Kidney (tissue), 14 donors: ENCODE results near the gene YARS1. TPM values are rescaled to one million over a fixed set of nuclear protein-coding genes. Genes with fewer than 3 reads are reported as not detected.

ENCODE experiments used
- DNase-seq, 5 donors: peaks; one replicate each; pipeline ENCODE4 v3.0.0-alpha.2; 2013 to 2020
- FAIRE-seq: peaks from 2 replicates; lab custom pipeline; 2012; peaks lifted over from hg19 to GRCh38; lab: Jason Lieb, UNC
- H3K27ac ChIP-seq, 2 donors: one replicate each; pipeline ENCODE4 v1.7.0; 2013; ENCODE audit warnings: low read depth in 2 of 2, low read length in 2 of 2, inconsistent platforms in 1 of 2
- H3K27me3 ChIP-seq: one replicate; pipeline ENCODE4 v1.7.1; 2013; ENCODE audit warnings: low read length, inconsistent platforms; ENCODE audit not compliant: control insufficient read depth, insufficient read depth
- H3K36me3 ChIP-seq, 3 donors: one replicate each; pipeline versions ENCODE4 v1.7.0 to v1.7.1; 2013; ENCODE audit warnings: low read length in 3 of 3, control low read depth in 1 of 3, inconsistent platforms in 1 of 3; ENCODE audit not compliant: insufficient read depth in 3 of 3, control insufficient read depth in 2 of 3
- H3K4me1 ChIP-seq, 3 donors: one replicate each; pipeline versions ENCODE4 v1.7.0 to v1.7.1; 2013; ENCODE audit warnings: low read length in 3 of 3, inconsistent platforms in 1 of 3, low read depth in 1 of 3; ENCODE audit not compliant: control insufficient read depth in 2 of 3, insufficient read depth in 2 of 3
- H3K4me3 ChIP-seq, 3 donors: one replicate each; pipeline versions ENCODE4 v1.7.0 to v1.8.1; 2013; ENCODE audit warnings: low read length in 3 of 3, control low read depth in 1 of 3, inconsistent platforms in 1 of 3
- H3K9ac ChIP-seq, 3 donors: one replicate each; pipeline versions ENCODE4 v1.7.0 to v1.7.1; 2013; ENCODE audit warnings: low read length in 3 of 3, control low read depth in 1 of 3, inconsistent platforms in 1 of 3
- H3K9me3 ChIP-seq, 3 donors: one replicate each; pipeline versions ENCODE4 v1.7.0 to v1.7.1; 2013; ENCODE audit warnings: low read length in 3 of 3, control low read depth in 1 of 3, inconsistent platforms in 1 of 3; ENCODE audit not compliant: control insufficient read depth in 2 of 3, insufficient read depth in 1 of 3
- intact Hi-C: fragments of 100-400 bp; cut with DNase I; formaldehyde crosslinking; loops from one replicate; pipeline ENCODE4 v1.11.1; 2022
- polyA plus RNA-seq: library from polyadenylated mRNA; stranded (reverse); fragments of 350-450 nt; fragmentation: Illumina TruSeq; extraction: RNeasy Lipid Tissue Mini Kit (QIAGEN cat#74804); gene quantifications from one replicate; pipeline ENCODE4 v1.2.3, GENCODE V29; 2014; ENCODE audit warnings: low read depth, low replicate concordance; ENCODE audit not compliant: insufficient read depth
- total RNA-seq: library from RNA; stranded (reverse); fragmentation: NEBNext Ultra II Directional; extraction: Animal tissue kit (Norgen Biotek cat#: 25700); gene quantifications from one replicate; pipeline ENCODE4 v1.2.1, GENCODE V29; 2021
- TF ChIP-seq, protein P1 (sequence below): IDR thresholded peaks from 3 replicates; pipeline ENCODE4 v1.5.1; 2012; ENCODE audit warnings: mild to moderate bottlenecking, moderate library complexity, borderline replicate concordance; ENCODE audit not compliant: insufficient read depth; ENCODE audit errors: extremely low read depth
- donor health status: control.
- donor health status: control.
- donor health status: control.
- donor health status: control.
- donor health status: control.
- donor health status: DM: yes; HTN: yes; CAD: no.
- donor health status: Normal renal cell carcinoma (clear cell type).

The YARS1 gene
- total and polyA plus RNA-seq, 2 donors from 2014 or later: 24.8 to 86.1 TPM

GRCh38 chr1:32763221-32763620, 53.9 kb downstream of the YARS1 start:
- no peak overlapping the region for H3K4me3 ChIP-seq
- H3K9ac ChIP-seq: no peak overlapping the region
- no peaks in the 10 kb centered on the region for H3K27me3 ChIP-seq
- intact Hi-C loops: no loop called here
- no peak overlapping the region for H3K27ac ChIP-seq
- peaks cover 5 to 49% (median 37%) of the 10 kb centered on the region in 3 donors for H3K4me1 ChIP-seq
- peaks cover 0 to 2% (median 0%) of the 10 kb centered on the region in 3 donors for H3K36me3 ChIP-seq
- no peak for DNase-seq
- H3K9me3 ChIP-seq: no peaks in the 10 kb centered on the region
- FAIRE-seq: no peak
- TF ChIP-seq, protein P1, sequence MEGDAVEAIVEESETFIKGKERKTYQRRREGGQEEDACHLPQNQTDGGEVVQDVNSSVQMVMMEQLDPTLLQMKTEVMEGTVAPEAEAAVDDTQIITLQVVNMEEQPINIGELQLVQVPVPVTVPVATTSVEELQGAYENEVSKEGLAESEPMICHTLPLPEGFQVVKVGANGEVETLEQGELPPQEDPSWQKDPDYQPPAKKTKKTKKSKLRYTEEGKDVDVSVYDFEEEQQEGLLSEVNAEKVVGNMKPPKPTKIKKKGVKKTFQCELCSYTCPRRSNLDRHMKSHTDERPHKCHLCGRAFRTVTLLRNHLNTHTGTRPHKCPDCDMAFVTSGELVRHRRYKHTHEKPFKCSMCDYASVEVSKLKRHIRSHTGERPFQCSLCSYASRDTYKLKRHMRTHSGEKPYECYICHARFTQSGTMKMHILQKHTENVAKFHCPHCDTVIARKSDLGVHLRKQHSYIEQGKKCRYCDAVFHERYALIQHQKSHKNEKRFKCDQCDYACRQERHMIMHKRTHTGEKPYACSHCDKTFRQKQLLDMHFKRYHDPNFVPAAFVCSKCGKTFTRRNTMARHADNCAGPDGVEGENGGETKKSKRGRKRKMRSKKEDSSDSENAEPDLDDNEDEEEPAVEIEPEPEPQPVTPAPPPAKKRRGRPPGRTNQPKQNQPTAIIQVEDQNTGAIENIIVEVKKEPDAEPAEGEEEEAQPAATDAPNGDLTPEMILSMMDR: no peak

DNA sequence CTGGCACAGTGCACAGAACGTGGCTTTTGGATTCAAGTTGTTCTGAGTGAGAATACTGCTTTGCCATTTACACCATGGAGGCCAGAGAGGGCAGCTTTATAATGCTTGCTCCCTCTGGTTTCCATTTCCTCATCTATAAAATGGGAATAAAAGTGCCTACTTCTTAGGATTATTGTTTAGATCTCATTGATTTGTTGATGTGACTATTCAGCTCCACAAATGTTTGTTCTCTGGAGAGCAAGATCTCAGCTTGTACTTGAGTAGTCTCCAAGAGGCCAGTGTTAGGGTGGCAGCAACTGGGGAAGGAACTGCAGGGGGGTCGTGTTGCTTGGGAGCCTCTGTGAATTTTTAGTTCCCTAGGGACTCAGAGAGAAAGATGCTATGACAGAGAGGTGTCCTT, 55.2 kb downstream of the YARS1 start:
- intact Hi-C loops: no loop called here
- no peaks in the 10 kb centered on the region for H3K36me3 ChIP-seq
- TF ChIP-seq, protein P1: no peak
- peak in 1 of 5 donors; percentile 19 for DNase-seq
- H3K9me3 ChIP-seq: no peaks in the 10 kb centered on the region
- no peak overlapping the region for H3K9ac ChIP-seq
- H3K27ac ChIP-seq: peak overlapping the region; percentile 94 to 97
- H3K27me3 ChIP-seq: no peaks in the 10 kb centered on the region
- FAIRE-seq: no peak
- H3K4me3 ChIP-seq: no peak overlapping the region
- peaks cover 5 to 49% (median 37%) of the 10 kb centered on the region in 3 donors for H3K4me1 ChIP-seq

DNA sequence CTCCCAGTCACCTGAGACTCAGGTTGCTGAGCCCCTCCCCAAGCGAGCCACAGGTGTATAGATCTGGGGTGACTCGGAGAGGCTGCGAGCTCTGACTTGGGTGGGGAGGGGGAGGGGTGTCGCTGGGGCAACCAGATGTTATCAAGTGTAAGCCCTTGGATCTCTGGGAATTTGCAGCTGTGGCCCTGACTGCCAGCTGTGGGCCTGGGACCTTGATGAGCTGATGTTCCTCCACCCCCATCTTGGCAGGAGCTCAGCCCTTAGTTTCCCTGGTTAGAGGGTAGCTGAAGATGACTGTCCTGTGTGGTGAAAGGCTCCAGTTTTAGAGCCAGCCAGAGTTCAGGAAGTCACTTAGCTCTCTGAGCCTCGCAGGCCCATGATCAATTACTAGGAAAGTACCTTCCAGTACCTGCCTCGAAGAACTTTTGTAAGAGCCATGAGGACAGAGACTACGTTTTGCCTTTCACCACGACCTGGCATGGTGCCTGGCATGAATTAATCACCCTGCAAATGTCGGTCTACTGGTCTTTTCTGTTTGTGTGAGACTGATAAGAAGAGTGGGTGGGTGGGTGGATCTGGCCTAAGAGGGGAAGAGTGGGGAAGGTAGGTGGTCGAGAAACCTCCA, 55.8 kb downstream of the YARS1 start:
- no peaks in the 10 kb centered on the region for H3K9me3 ChIP-seq
- intact Hi-C loops: no loop called here
- FAIRE-seq: no peak
- H3K9ac ChIP-seq: peak overlapping the region in 1 of 3 donors; percentile 41
- H3K4me3 ChIP-seq: no peak overlapping the region
- peak in 1 of 5 donors; percentile 80 for DNase-seq
- peak overlapping the region; percentile 94 to 97 for H3K27ac ChIP-seq
- H3K27me3 ChIP-seq: no peaks in the 10 kb centered on the region
- H3K36me3 ChIP-seq: no peaks in the 10 kb centered on the region
- peaks cover 5 to 48% (median 32%) of the 10 kb centered on the region in 3 donors for H3K4me1 ChIP-seq
- TF ChIP-seq, protein P1: no peak
